Cardiac fibroblast (primary cell): ENCODE results near the gene LRRC4C.

Source experiments
- DNase-seq, 2 donors: peaks; one replicate each; pipeline versions ENCODE4 v3.0.0 to v3.0.0-alpha.2; 2010; ENCODE audit warnings: low read depth in 2 of 2
- H3K4me3 ChIP-seq, 2 donors: replicated peaks in 1 of 2; 1 replicate in 1 of 2; 2 replicates in 1 of 2; pipeline ENCODE4 v1.5.1; 2011; ENCODE audit warnings: low read depth in 2 of 2, low read length in 2 of 2, mild to moderate bottlenecking in 2 of 2, moderate library complexity in 1 of 2
- TF ChIP-seq, protein P1 (sequence below): IDR thresholded peaks from one replicate; pipeline ENCODE4 v1.5.1; 2011; ENCODE audit warnings: low read depth, mild to moderate bottlenecking, low read length, inconsistent platforms

Gene LRRC4C

DNA sequence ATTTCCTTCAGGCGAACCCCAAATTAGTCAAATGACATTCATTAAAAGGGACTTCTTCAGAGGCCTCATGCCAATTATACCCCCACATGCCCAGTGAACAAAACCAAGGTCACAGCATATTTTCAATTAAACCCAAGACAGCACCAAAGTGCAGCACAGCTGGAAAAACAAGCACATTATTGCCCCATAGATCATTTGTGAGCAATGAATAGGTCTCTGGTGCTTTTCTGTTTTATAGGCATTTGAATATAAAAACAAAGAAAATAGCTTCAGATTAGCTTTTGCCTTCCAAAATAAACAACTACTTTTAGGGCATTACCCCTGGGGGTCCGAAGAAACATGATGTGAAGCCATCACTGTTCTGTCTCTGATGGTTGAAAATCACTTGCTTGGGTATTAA is 1319.9 kb downstream of the LRRC4C start:
- no peak overlapping the region for H3K4me3 ChIP-seq
- TF ChIP-seq, protein P1, sequence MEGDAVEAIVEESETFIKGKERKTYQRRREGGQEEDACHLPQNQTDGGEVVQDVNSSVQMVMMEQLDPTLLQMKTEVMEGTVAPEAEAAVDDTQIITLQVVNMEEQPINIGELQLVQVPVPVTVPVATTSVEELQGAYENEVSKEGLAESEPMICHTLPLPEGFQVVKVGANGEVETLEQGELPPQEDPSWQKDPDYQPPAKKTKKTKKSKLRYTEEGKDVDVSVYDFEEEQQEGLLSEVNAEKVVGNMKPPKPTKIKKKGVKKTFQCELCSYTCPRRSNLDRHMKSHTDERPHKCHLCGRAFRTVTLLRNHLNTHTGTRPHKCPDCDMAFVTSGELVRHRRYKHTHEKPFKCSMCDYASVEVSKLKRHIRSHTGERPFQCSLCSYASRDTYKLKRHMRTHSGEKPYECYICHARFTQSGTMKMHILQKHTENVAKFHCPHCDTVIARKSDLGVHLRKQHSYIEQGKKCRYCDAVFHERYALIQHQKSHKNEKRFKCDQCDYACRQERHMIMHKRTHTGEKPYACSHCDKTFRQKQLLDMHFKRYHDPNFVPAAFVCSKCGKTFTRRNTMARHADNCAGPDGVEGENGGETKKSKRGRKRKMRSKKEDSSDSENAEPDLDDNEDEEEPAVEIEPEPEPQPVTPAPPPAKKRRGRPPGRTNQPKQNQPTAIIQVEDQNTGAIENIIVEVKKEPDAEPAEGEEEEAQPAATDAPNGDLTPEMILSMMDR = no peak
- no peak for DNase-seq

DNA sequence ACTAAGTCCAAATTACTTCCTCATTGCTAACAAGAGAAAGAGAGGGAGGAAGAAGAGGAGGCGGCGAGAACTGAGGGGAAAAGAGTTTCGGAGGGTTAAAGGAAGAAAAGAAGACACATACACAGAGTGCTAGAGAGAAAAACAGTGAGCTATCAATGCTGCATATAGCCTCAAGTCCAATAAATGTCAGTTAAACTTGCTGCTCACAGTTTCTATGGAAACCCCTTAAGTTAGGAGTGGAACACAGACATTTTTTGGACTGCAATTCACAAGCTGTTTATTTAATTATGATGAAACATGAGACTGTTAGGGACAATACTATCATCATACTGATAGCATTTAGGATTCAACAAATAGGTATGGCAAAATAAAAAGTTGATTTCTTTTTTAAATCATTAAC is 1320.4 kb downstream of the LRRC4C start:
- H3K4me3 ChIP-seq = no peak overlapping the region
- TF ChIP-seq, protein P1 = no peak
- no peak for DNase-seq

DNA sequence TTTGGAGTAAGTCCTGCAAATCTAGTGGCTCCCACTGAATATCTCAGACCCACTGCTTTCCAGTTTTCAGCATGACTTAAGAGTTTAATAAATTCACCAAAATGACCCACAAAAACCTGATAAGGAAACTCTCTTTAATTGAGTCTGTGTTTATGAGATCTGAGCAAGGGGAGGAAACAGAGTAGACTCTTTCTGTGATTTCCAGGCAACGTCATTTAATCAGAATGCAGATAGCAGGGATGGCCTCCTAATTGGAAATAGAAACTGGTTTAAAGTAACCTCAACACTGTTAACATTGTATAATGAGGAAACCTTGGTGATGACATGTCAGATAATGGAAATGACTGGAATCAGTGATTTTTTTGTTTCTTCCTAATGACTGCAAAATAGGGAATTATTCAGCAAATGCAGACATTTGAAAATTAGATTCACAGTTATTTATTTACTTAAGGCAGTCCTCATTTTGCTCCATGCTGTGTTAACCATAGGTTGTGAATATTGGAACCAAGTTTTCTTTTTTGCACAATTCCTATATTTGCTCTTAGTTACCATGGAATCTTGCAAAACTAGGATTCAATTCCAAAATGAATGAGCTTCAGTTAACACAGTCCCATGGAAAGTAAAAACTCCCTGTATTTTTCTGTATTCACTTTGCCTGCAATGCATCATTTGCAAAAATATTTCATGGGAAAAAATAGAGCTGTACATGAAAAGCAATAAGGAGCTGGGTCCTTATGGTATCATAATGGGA is 1324.5 kb downstream of the LRRC4C start:
- TF ChIP-seq, protein P1 = no peak
- no peak for DNase-seq
- no peak overlapping the region for H3K4me3 ChIP-seq

DNA sequence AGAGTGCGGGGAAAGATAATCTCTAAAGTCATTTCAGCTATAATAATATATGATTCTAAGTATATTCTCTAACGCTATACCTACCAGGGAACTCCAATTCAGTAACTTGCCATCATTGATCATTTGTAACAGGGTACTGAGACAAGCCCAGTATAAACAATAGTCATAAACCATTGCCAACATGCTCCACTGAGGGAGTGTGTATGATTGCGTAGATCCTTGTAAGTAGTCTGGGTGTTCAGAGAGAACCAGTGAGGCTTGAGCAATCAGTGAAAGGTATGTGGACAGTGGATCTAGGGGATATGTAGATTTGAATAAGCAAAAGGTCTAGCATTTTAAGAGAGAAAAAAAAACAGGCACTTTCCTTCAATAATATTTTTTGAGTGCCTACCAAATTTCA is 1326.0 kb downstream of the LRRC4C start:
- DNase-seq = no peak
- H3K4me3 ChIP-seq = no peak overlapping the region
- TF ChIP-seq, protein P1 = no peak

DNA sequence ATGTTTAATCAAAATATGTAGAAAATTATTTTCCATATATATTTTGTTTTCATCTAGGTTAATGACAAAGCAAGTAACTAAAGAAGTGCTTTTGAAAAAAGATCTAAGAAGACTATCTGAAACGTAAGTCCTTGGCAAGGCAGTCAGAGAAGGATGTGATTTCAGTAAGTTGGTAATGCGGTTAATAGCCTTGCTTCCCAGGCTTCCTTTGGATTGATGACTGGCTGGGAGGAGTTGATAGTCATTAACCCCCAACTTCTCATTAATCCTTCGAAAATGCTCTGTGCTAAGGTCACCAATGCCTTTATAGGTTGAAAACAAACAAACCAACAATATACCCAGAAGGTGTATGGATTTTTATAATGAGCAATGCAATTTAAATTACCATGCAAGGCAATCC is 1326.5 kb downstream of the LRRC4C start:
- no peak for DNase-seq
- TF ChIP-seq, protein P1 = no peak
- H3K4me3 ChIP-seq = no peak overlapping the region

DNA sequence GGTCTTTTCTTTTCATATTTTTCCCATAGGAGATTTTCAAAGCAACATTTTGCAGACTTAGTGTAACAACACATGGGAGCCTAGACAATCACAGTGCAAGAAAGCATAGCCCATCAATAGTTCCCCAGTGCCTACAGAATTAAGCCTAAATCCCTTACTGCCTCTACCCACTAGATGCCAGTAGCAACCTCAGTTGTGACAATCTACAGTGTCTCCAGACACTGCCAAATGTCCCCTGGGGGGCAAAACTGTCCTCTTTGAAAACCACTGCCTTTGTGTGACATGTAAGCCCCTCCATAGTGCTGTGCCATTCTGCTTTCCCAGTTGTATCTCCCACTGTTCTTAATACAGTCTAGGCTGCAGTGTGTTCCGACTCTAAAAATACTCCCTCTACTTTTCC is 1329.0 kb downstream of the LRRC4C start:
- DNase-seq = no peak
- TF ChIP-seq, protein P1 = no peak
- H3K4me3 ChIP-seq = no peak overlapping the region

DNA sequence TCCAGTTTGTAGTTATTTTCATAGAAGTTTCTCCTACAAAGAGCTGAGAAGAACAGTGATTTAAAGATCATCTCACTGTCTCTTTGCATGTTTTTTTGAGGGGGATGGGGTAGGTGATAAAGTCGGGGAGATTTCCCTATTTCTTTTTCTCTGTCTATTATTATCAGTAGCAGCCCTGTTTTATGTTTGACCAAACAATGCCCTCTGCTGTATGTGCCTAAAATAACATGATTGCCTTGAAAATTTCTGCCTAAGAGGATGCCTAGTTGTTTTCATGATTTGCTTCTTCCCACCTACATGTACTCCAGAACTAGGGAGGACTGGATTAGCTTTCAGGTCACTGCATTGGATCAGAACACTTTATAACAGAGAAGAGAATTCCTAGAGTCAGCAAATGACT is 1330.2 kb downstream of the LRRC4C start:
- DNase-seq = no peak
- no peak overlapping the region for H3K4me3 ChIP-seq

More for the DNA sequence above, 1330.2 kb downstream of the LRRC4C start:
- TF ChIP-seq, protein P1 = no peak
